GM19099 (cell line): ENCODE measurements around the gene DIP2C.

ENCODE experiments used
- POLR2A ChIP-seq: IDR thresholded peaks from 3 replicates; pipeline ENCODE4 v1.6.1; 2011; ENCODE audit warnings: low read depth; ENCODE audit not compliant: insufficient read length; ENCODE audit errors: extremely low read depth

Gene DIP2C

DNA sequence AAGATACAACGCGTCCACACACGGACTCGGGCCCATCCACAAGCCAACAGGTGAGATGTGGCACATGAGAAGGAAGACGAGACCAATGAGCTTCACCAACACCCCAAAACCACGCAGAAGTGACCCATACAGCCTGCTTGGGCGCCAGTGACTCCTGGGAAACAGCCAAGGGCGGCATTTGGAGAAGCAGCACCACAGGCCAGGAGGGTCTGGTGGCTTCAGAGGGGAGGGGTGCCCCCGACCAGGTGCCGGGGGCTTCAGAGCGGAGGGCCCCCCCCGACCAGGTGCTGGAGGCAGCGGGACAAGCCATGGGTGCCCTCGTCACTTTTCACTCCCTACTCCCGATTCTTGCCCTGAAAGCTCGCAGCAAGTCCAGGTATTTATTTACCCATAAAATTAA is 140.1 kb downstream of the DIP2C start:
- no peak for TF ChIP-seq POLR2A

DNA sequence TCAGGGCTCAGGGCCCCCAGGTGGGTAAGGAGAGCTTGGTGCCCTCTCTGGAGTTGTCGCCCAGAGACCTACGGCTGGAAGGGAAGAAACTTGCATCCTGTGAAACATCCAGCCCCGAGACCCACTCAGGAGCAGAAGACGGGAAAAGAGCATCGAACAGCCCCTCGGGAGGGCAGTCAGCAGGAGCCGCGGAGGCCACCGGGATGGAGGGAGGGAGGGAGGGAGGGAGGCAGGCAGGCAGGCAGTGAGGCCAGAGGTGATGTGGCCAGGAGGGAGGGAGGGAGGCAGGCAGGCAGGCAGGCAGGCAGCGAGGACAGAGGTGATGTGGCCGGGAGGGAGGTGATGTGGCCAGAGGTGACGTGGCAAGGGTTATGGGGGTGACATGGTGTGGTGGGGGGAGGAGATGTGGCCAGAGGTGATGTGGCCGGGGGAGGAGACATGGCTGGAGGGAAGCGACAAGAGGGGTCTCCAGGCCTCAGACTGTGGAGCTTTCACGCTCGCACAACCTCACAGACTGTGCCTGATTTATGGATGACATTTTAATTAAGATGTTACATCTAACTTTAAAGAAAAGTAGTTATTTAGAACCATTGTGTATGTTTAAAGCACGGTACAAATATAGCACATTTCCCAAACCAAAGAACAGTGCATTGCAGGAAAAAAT is 141.1 kb downstream of the DIP2C start:
- no peak for TF ChIP-seq POLR2A

DNA sequence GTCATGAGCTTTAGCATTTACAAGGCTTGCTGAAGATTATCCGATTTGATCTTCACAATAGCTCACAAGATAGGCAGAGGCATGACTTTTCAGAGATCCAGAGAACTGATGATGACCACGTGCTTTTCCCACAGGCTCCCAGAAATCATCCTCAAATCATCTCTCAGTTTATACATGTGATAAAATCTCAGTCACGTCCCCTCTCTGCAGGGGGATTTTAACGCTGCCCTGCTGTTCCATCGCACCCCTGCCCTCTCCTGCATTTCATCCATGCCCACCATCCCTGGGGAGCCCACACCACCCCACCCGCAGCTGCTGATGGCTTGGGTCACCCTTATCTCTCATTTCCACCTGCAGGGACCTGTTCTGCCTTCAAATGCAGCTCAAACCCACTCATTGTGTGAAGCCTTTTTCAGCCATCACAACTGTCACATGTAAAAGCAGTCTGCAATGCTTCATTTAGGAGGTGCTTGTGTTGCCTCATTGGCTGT is 141.8 kb downstream of the DIP2C start:
- TF ChIP-seq POLR2A: no peak

DNA sequence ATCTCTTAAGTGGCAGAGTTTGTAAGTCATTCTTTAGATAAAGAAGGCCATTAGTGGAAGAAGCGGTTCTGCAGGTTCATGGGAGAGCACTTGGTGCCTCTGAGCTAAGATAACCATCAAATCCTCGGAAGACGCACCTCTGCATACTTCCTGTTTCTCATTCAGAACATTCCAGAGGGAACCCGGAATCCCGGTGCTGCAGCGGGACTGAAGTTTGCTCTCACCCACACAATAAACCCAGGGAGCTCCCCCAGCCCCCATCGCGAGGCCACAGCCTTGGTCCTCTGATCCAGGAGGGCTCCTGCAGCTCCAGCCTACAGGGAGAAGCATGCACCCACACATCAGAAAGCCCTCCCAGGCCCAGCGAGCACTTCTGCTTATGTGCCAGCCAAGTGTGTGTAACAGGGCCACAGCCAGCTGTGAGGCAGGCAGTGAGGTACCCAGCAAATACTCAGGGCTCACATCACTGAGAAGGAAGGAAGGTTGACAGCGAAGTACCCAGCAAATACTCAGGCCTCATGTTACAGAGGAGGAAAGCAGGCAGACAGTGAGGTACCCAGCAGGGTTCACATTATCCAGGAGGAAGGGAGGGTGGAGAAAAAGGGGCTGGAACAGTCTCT is 142.4 kb downstream of the DIP2C start:
- no peak for TF ChIP-seq POLR2A

DNA sequence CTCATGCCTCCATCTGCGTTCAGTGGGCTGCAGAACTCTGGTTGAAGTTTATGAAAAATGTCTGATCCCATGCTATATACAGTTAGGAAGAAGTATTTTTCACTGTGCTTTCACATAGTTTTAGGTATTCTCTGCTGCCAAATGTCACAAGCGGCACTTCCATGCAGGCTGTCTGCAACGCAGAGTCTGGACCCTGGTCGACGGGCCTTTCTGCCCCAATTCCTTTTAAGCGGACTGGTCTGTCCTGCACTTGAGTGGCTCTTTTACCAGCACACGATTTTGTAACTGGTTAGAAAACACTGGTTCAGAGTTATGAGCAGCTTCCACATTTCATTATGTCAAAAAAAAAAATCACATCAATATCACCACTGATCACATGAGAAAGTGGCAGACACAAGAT is 143.0 kb downstream of the DIP2C start:
- no peak for TF ChIP-seq POLR2A

DNA sequence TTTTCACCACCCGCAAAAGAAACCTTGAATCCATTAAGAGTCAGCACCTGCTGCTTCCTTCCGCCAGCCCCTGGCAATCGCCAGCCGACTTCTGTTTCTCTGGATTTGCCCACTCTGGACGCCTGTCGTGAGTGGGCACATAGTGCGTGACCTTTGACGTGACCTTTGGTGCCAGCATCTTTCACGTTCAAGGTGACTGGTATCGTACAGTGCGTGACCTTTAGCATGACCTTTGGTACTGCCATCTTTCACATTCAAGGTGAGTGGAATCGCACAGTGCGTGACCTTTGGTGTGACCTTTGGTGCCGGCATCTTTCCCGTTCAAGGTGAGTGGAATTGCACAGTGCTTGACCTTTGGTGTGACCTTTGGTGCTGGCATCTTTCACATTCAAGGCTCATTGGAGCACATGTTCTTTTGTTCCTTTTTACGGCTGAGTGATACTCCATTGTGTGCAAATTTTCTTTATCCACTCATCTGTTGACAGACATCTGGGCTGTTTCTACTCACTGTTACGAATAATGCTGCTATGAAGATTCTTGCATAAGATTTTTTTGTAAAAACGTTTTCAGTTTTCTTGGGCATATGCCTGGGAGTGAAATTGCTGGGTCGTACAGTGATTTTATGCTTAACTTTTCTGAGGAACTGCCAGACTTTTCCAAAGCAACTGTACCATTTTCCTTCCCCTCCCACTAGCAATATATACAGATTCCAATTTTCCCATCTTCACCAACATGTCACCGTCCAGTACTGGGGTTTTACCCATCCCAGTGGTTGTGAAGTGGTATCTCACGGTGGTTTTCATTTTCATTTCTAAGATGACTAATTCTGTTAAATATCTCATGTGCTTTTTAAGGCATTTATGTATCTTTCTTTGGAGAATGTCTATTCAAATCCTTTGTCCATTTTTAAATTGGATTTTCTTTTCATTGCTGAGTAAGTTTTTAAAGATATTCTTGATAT is 145.3 kb downstream of the DIP2C start:
- TF ChIP-seq POLR2A: no peak

DNA sequence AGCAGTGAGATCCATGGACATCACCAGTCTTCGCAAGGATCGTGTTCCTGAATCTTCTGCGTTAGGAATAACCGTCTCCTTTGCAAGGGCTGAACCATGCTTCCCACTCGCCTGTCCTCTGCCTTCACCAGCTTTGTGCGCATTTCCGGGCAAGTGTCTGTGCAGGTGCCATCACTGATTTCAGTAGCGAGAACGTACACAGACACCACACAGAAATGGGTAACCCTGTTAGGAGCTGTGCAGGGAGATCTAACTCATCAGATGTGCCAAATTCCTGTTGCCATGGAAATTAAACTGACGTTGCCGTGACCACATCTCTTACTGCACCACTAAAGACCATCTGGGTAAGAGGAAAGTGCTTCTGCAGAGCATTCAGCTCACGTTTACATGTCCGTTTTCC is 146.3 kb downstream of the DIP2C start:
- TF ChIP-seq POLR2A: no peak

DNA sequence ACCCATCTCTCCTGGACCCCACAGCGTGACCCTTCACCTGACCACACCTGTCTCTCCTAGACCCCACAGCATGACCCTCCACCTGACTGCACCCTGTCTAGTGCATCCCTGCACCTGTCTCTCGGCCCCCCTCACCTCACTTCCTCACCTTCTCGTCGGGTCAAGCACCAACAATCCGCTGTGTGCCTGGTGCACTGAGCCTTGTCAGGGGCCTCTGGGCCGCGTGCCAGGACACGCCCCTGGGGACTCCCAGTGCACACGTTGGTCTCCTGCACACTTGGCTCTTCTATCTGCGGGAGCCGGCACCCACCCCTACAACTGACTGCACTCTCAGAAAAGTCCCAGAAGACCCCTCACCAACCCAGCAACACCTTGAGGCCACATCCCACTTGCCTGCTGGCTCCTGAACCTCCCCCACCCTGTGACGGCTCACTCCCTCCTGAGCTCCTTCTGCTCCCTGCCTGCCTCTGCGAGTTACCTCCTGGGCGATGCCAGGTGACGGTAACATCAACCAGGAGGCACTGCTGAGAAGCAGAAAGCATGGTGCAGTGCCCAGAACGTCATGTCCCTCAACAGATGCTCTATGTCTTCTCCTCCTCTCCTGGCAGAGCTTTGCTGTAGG is 147.6 kb downstream of the DIP2C start:
- TF ChIP-seq POLR2A: no peak

DNA sequence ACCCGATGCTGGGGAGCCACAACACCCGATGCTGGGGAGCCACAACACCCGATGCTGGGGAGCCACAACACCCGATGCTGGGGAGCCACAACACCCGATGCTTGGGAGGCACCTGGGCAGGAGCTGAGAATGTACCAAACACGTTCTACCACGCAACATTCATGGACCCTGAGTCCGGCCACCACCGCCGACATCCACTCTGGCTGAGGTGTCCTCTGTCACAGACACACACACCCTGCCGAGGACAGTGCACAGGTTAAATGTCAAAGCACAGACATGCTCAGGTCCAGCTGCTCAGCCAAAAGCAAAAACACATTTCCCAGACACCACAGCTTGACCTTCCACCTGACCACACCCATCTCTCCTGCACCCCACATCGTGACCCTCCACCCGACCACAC is 148.4 kb downstream of the DIP2C start:
- no peak for TF ChIP-seq POLR2A

DNA sequence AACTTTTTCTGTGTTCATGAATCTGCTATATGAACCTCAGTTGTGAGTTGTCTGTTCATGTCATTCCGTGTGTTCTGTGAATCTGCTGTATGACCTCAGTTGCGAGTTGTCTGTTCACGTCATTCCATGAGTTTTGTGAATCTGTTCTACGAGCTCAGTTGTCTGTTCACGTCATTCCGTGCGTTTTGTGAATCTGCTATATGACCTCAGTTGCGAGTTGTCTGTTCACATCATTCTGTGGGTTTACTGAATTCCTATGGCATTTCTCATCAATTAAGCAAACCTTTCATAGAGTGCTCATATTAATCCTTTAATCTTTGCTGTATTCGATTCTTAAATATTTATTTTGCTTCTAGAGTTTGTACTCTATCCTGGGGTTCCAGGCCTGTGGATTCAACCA is 150.6 kb downstream of the DIP2C start:
- no peak for TF ChIP-seq POLR2A

DNA sequence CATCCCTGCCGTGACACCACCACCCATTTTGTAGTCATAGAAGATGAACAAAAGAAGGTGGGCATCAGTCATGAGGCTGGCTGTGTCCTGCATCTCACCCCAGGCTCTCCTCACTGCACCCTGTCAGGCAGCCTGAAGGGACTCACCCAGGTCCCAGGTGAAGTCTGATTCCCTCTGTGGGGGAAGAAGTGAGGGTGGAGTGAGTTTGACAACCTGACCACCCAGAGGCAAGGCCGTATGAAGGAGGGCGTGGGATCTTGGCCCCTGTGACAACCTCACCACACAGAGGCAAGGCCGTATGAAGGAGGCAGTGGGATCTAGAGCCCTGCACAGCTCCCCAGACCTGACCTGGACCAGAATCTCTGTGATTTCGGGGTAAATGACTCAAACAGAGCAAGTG is 152.5 kb downstream of the DIP2C start:
- TF ChIP-seq POLR2A: no peak

DNA sequence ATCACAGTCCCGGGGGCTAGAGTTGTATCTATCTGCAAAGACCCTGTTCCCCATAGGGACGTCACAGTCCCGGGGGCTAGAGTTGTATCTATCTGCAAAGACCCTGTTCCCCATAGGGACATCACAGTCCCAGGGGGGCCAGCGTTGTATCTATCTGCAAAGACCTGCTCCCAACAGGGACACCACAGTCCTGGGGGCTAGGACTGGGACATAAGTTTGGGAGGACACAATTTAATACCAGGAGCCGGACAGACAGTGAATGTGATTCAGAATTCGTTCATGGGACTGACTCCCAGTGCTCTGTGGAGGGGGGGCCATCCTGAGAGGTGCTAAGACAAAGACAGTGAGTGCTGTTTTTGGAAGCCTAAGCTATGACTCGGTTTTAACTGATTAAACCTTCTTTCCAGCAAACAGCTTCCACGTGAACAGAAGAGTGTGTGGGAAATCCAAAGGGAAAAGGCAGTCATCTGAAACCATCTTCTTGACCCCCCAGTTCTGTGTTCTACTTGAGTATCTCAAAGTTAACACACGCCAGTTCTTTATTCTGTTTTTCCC is 153.0 kb downstream of the DIP2C start:
- TF ChIP-seq POLR2A: no peak

DNA sequence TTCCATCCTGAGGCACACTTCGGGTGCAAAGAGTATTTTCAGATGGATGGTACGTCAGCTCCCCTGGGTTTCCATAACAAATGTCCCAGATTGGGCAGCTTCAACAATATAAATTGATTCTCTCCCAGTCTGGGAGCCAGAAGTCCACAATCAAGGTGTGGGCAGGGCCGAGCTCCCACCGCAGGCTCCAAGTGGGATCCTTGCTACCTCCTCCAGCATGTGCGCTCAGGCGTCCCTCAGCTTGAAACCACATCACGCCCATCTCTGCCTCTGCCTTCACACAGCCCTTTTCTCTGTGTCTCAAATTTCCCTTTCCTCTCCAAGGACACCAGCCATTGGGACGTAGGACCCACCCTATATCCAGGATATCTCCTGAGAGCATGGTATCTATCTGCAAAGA is 153.5 kb downstream of the DIP2C start:
- no peak for TF ChIP-seq POLR2A

DNA sequence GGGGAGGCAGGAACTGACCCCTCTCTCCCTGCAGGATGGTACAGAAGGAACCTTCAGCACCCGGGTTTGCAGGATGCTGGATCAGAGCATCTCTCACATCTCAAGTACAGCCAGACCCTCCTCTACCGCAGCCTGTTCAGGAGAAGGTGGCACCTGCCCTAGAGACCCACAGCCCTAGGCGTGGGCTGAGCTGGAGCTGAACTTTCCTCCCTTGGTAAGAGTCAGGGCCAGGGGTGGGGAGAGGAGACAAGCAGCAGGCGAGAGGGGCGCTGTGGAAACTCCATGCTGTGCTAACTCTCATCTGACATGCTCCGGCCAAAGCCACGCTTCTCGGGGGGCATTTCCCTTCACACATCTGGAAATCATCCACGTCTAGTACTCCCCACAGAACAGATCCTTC is 154.4 kb downstream of the DIP2C start:
- TF ChIP-seq POLR2A: no peak

DNA sequence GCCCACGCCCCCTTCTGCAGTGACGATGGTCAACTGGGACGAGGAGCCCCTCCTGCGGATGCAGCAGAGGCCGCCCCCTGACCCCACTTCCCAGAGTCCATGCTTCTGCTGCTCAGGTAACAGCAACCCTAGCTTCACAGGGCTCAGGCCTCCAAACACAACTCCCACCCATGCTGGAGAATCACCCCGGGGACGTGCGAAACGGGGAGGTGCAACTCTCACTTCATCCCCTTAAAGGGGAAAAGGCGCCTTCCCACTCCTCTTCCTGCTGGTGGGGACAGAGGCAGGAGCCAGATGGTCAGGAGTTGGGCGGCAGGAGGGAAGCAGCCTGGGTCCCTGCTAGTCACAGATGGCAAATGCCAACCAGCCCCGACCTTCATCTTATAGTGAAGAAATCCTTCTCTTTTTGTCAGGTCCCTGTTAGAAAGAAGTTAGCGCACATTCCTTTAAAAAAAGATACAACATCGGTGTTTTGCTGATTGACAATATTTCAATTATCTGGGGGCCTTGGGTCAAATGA is 155.4 kb downstream of the DIP2C start:
- TF ChIP-seq POLR2A: no peak

DNA sequence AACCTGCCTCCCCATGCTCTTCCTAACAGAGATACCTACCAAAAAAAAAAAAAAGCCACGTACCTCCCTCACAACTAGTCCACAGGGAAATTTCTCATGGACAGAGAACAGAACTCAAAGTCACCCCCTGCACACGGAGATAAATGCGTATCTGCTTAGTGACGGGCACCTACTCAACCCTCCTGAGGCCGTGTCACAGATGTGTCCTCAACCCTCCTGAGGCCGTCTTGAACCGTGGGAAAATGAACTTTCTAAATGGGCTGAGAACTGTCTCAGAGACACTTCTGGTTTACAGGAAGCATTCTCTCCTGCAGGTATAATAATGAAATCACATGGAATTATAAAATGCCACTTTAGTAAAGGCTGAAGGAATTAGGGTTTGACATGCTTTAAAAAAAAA is 155.9 kb downstream of the DIP2C start:
- no peak for TF ChIP-seq POLR2A
